C1 segment of cervical spinal cord (tissue), 14 donors: ENCODE data around the gene PRKCE.
A peak's percentile ranks its signal among the peaks of the same experiment; 100 is the strongest.
"Not testable (repeated sequence)": the region's sequence is repeated elsewhere in the genome, so short reads cannot be mapped to it uniquely, and the experiment has no call there.

Experiments used
- DNase-seq, 14 donors: peaks; one replicate each; lab custom pipeline; 2025; lab: John Stamatoyannopoulos, UW

Gene PRKCE

DNA sequence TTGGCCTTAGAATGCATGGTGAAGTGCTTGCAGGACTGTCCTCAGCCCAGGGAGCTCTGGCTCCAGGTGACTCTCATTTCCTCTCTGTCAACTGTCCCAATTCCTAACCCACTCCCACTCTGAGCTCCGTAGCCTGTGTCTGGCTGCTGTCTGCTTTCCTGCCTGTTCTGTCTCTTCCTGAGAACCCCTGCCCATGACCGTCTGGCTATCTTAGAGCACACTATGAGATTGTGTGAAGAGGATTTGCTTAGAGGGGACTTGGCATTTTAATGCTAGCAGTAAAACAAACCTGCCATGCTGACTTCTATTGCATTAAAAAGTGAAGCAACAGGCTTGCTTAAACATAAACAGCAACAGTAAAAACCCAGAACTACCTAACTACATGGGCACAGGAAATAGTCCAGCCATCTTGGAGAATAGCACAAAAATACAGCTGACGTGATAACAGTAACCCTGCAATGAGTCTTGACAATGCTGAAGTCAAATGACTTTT lies 234.7 kb downstream of the PRKCE start:
- DNase-seq = peak in 1 of 14 donors; percentile 21

DNA sequence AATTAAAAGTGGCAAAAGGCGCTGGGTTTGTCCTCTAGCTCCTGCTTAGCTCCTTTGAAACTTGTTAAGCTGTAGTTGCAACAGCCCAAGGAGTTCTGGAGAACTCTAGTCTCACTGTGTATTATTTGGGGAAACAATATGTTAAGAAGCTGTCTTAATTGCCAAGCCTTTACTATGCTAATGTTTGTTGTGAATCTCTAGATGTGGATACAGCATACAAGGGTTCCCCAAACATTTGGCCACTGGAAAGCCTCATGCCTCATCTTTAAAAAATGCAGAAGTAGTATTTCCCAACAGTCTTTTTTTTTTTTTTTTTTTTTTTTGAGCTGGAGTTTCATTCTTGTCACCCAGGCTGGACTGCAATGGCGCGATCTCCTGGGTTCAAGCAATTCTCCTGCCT lies 236.7 kb downstream of the PRKCE start:
- DNase-seq = no peak

DNA sequence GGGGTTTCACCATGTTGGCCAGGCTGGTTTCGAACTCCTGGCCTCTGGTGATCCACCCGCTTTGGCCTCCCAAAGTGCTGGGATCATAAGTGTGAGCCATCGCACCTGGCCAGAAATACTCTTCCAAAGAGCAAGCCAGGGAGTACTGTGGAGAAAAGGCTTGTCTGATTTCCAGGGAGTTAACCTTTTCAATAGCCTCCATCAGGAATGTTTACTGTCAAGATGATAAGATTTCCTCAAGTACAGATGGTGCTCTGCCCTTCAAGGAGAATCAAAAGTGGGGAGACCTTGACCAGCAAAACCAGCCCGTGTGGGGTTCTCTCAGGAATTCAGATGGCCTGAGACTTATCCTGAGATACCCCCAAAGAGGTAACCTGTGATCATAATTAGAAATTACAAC lies 237.2 kb downstream of the PRKCE start:
- no peak for DNase-seq

DNA sequence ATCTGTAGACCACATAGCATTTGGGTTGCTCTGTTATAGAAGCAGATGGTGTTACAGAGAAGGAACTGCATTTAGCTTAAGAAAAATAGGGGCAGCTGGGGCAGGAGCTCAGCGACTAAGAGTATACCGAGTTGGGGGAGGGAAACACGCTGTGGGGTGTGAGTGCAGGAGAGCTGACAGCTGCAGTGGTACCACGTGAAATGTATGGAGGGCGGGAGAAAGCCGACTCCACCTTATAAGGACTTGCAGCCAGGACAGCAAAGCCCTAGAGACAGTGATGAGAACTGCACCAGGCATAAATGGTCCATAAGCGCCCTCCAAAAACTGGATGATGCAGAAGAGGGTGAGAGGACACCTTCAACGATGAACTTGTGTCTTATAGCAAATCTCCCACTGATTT lies 237.6 kb downstream of the PRKCE start:
- no peak for DNase-seq

DNA sequence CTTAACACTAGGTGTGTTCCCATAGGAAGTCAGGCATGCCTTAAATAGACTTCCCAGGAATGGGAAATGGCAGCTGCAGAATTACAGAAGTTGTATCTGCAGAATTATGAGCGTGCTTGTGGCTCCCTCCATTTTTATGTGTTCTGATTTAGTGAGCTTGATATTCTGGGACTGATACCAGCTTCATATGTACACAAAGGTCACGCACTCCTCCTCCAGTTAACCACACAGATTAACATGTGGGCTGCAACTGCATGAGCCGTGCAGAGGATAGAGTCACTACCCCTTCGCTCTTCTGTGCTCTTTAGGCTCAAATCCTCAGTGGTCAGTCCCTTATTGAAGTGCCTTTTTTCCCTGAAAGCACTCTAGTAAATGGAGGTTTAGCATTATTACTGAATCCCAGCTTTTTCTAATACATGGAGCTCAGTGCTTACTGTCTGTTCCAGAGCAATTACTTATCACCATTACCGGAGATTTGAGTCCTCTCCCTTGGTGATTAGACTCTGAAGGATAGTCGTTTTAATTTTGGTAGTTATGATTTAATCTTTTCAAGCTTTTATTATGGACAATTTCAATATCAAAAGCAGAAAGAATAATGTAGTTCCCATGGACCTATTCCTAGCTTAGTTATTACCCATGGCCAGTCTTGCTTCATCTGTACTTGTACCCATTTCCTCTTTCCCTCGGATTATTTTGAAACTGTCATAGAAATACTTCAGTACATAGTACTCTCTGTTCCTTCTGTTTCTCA lies 238.3 kb downstream of the PRKCE start:
- no peak for DNase-seq

DNA sequence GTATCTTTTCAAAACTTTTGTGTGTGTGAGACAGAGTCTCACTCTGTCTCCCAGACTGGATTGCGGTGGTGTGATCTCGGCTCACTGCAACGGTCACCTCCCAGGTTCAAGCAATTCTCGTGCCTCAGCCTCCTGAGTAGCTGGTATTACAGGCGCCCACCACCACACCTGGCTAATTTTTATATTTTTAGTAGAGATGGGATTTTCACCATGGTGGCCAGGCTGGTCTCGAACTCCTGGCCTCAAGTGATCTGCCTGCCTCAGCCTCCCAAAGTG lies 238.8 kb downstream of the PRKCE start:
- DNase-seq = not testable (repeated sequence)

DNA sequence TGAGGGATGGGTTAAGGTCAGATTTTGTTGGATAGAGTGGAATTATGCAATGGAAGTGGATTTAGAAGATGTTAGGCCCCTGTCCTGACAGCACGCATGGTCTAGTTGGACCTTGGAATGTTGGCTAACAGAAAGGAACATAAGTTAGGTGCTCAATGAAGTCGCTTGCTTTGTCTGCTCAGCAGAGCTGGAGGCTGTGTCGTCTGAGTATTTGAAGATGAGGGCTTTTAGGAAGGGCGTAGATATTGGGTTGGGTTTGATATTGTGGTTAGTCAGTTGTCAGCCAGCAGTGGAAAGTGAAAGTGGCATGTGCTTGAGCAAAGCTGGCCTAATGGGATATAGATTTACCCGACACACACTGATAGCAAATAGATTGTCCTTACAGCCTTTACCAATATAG lies 239.3 kb downstream of the PRKCE start:
- no peak for DNase-seq

DNA sequence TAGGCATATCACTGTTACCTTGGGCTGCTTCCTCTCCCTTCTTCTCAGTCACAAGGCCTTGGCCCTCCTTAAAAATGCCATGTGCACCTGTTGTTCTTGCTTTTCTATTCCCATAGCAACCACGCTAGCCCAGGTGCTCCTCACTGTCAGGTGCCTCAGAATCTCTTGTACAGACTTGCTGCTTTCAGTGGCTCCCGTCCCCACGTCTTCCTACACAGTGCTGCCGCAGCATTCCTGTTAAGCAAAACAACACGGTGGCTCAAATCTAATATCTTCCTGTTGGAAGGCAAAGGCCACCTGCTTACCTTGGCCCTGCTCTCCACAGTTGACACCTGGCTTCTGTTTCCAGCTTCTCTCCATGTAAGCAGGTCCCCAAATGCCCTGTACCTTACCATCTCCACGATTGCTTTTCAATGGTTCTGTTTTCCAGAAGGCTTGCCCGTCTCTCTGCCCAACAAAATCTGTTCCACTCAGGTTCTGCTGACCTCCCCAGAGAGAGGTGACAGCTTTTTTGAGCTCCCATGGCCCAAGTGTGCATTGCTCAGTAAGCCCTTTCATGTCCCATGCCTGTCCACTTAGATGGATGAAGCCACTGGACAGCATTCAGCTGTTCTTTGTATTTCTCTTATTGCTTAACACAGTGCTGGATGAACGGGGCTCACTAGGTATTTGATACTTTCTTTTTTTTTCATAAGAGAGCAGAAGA lies 240.4 kb downstream of the PRKCE start:
- peak in 1 of 14 donors; percentile 82 for DNase-seq

DNA sequence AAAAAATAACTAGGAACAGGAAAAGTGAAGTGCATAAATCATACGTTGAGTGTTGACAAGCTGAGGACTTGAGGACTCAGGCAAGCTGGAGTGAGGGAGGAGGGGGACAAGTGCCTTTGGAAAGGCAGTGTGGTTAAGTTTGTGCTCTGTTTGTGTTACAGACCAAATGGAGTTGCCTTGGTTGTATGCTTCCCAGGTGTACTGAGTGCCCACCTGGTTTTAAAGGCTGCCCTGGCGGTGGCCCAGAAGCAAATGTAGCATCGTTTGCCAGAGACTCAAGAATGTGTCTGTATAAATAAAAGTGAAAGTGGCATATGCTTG lies 240.9 kb downstream of the PRKCE start:
- no peak for DNase-seq

DNA sequence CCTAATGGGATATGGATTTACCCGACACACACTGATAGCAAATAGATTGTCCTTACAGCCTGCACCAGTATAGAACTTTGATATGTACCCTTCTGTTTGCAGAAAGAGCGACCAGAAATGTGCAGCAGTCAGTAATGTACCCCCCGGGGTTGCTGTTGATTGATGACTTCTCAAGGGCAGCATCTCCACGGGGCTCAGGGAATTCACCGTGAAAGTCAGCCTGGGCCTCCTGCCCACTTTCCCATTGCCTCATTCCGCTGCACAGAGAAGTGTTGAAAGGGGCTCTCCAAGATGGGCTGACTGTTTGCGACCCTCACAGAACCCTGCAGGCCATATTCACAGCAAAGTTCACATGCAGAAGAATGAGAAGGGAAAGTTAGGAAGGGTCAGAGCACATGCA lies 241.3 kb downstream of the PRKCE start:
- DNase-seq = peak in 2 of 14 donors; percentile 17

DNA sequence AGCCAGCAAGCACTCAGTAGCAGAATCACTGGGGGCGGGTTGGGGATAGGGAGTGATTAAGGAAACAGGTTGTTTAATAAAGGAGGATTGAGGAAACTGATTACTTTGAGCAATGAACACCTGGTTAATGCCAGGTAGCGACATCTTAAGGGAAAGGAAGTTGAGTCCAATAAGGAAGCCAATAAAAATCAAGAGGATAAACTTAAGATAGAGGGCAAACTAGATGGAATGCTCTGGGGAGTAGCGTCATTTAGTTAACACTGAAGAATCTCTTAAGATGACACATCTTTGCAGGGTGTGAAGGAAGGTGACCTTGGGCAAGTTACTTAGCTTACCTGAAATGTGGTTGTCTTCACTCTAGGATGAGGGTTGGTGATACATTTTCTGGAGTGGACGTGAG lies 242.7 kb downstream of the PRKCE start:
- DNase-seq = no peak

DNA sequence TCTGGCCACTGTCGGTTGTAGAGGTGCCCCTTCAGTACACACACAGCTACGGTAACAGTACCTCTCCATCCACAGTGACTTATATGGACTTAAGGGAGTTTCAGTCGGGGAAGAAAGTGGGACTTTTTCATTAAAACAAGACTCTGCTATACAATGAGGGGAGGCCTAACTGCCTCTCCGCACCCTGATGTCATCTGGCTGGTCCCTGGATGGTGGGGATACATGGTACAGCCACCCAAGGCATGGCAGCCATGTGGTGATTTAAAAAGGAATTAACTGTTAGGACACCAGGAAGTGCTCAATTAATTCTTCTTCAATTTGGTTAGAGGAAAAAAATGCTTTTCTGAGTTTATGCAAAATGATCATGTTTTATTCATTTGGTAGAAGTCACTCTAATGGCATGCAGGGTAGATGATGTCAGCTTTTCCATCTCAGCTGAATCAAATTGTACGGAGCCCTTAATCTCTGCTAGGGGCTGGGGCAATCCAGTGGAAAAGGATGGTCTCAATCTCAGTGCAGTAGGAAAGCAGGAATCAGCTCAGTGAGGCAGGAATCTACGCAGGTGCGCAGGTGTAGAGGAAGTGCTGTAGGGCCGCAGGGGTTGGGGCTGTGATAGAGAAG lies 243.9 kb downstream of the PRKCE start:
- DNase-seq = no peak

DNA sequence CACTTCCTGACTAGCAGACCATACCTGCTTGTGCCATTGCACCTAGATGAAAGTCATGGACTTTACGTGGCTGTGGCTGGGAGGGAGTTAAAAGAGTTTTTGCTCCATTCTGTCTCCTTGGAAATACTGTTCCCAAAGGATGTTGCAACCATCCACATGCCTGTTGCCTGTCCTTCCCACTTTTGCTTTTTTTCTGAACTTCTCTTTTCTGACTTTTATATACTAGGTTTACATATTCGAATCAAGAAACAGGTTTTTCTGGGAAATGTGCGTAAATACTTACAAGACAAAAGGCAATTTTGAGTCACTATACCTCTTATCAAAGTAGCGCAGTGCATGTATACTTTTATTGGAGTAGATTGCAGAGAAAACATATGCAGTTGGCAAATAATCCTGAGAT lies 244.8 kb downstream of the PRKCE start:
- no peak for DNase-seq

DNA sequence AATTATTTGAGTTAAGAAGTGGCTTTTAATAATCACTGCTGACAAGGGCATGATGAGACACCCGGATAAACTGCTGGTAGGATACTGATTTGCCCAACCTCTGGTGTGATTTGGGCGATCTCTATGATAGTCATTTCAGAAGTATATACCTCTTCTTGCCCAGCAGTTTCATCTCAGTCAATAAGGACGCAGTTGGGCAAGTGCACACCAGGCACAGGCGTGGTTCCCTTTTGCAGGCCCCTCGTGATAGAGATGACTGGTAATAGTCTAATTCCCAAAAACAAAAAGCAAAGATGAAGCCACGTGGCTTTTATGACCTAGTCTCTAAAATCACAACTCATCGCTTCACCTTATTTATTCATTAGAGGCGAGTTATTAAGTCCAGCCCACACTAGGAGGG lies 246.4 kb downstream of the PRKCE start:
- no peak for DNase-seq

DNA sequence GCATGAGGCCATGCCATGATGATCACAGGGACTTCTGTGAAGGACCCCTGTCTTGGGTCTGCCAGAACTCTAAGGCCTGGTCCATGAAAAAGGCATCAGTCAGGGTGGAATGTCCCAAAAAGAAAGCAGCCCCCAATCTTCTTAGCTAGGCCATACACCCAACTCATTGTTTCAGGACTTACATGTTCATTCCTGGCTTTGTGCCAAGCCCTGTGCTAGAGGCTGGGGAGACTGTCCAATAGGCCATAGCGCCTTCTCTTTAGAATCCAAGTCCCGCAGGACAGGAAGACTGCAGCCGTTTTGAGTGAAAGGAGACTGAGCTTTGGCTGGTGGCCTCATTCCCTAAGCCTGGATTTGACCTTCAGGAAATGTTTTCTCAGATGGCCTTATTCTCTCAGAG lies 247.3 kb downstream of the PRKCE start:
- DNase-seq = no peak

DNA sequence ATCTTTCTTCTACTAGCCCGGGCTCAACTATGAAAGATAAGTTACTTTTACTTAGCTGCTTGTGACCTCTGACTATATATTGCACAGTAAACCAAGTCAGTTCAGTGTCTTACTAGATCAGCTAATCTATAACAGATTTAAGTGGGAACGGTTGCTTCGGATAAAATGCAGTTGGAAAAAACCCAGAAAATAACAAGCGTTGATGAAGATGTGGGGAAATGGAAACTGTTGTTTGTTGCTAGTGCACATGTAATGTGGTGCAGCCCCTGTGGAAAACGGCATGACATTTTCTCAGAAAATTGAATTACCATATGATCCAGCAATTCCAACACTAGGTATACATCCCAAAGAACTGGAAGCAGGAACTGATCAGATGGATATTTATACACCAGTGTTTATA lies 248.5 kb downstream of the PRKCE start:
- no peak for DNase-seq

DNA sequence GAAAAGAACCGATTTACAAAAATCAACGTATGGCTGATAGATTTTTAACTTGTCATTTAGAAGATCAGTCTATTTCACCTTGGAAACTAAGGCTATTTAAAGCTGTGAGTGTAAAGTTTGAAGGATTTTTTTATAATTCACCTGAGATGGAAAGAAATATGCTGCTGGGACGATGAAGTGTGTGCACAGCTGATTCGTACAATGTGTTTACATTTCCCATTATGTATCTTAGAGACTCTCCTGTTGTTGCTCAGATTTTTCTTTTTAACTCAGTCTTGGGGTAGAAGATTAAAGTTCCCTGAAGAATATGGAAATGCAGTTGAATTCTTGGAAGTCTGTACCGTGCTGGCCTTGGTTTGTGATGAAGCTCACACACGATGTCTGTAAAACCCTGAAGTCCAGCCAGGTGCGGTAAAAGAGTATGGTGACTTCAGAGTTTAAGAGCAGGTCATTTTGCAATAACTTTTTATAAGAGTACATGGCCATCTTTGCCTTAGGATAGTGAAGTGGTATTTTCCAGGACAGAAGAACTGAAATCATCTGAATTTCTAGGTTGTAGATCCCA lies 250.1 kb downstream of the PRKCE start:
- DNase-seq = no peak

DNA sequence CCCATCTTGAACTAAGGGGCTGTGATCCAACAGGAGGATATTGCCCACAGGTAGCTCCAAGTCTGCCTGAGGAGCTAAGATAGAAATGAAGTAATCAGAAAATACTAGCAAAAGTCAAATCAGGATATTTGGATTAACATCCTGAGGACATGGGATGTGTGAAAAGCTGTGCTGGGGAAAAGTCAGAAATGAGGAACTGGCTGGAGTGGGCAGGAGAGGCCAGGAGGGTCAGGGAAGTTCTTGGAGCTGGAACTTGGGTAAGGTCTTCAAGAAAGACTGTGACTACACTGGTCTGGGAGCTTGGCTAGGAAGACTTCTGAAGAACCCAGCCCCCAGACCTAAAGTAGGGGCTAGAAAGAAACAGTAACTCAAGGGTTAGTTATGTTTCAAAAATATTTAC lies 250.9 kb downstream of the PRKCE start:
- DNase-seq = no peak

DNA sequence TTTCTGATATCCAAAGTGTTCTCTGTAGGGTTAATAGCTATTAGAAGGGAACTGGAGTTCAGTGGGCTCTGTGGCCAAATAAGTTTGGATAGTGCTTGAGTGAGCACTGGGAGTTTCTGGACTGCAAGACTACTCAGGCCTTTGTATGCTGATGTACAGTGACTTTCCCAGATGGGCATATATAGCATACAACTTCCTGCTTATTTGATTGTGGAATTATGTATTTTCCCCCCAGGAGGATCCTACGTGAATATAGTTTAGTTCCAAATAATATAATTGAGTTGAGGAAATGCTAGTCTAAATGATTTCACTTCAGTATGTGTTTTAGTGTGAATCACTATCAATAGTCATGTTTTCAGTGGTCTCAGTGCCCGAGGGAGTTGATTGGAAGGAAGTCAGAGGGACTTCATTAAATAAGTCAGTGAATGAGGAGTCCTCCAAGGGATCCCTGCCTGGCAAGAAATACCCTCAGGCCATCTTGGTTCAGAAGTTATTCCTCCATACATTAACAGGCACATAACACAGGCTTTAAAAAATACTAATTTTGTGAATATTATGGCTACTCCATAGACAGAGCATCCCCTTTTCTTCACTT lies 251.4 kb downstream of the PRKCE start:
- DNase-seq = no peak

DNA sequence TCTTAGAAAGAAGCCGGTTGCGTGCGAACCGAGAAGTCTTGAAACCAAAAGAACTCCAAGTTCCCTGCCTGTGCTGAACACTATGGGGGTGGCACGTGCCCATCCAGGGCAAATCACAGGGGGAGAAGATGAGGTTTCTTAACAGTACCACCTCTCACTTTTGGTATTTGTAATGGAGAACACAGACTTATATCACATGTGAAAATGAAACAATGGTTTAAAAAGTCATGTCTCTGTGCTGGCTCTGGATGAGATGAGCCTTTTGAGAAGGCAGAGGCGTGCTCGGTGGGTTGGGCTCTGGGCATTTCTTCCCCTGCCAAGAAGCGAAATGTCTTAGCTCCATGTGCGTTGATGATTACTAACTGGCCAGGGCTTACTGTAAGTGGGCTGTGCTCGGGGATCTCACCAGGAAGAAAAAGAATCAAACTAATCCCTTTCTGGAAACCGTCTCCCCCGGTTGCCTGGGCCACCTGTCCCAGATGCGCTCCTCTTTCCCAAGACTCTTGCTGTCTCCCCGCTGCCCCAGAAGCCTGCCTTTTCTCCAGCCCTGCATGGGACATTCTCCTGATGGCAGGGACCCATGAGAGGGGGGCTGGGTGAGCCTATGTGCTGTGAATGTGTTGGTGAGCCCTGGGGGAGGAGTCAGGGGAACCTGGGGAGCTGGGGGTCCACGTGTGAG lies 252.9 kb downstream of the PRKCE start:
- peak in 1 of 14 donors; percentile 68 for DNase-seq

DNA sequence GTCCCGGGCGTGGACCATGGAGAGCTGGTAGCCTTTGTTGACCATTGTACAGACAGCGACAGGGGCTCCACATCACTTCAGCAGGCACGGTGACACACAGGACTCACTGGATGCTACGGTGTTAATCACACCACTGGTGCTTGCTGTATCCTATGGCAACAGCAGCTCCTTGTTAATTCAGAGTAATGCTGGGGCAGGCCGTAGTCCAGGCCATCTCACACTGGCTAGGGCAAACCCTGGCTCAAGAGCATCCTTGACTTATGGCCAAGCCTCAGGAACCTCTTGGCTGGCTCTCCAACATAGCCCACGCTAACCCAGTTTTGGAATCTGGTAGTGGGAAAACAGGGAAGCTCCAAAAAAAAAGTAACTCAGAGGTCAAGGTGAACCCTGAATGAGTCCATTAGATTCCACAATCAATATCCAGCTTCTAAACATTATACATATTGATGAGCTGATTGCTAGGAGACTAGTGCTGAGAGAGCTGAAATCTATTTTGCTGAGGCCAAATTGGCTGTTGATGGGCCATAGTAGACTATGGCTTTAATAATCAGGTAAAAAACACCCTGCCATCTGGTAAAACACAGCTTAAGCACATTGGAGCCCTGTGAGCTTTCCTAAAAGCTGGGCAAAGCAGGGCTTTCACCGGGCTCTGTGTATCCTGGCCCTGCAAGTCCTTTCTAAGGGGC lies 253.6 kb downstream of the PRKCE start:
- DNase-seq = peak in 4 of 14 donors; percentile 38 to 81 (median 56)
